HUES6 (cell line): ENCODE data around the gene KIAA0930.

Experiments
- H3K27ac ChIP-seq: 2 replicates; pipeline ENCODE4 v1.7.0; 2013; ENCODE audit warnings: low read depth, mild to moderate bottlenecking, low read length, inconsistent platforms
- H3K27me3 ChIP-seq: 2 replicates; pipeline ENCODE4 v1.6.1; 2013; ENCODE audit warnings: low read length; ENCODE audit not compliant: control insufficient read depth, insufficient read depth
- H3K36me3 ChIP-seq: 2 replicates; pipeline ENCODE4 v1.6.1; 2013; ENCODE audit warnings: low read length; ENCODE audit not compliant: control insufficient read depth, insufficient read depth
- H3K4me1 ChIP-seq: 2 replicates; pipeline ENCODE4 v1.6.1; 2013; ENCODE audit warnings: low read length; ENCODE audit not compliant: control insufficient read depth, insufficient read depth
- H3K4me3 ChIP-seq: 2 replicates; pipeline ENCODE4 v1.5.1; 2013; ENCODE audit warnings: low read depth, low read length
- H3K9ac ChIP-seq: one replicate; pipeline ENCODE4 v1.6.1; 2013; ENCODE audit warnings: mild to moderate bottlenecking, low read length
- H3K9me3 ChIP-seq: 2 replicates; pipeline ENCODE4 v1.6.1; 2013; ENCODE audit warnings: low read depth, low read length; ENCODE audit not compliant: control insufficient read depth, insufficient read depth

The KIAA0930 gene

DNA sequence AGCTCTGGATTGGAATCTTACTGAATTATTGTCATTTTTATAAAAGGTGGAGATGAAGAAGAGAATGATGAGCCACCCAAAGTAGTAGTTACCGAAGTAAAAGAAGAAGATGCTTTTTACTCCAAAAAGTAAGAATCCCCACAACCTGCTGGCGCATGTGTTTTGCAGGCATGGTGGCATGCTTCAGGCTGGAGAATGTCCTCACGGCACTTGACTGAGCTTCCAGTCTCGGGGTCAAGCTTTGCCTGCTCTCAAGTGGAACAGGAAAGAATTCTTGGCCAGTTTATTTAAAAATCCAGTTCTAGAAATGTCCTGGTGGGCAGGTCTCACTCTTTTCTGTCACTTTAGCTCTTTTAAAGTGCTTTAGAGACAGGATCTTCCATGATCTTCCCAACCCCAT, 59.5 kb downstream of the KIAA0930 start:
- H3K9me3 ChIP-seq: no peaks in the 10 kb centered on the region
- H3K27me3 ChIP-seq: no peaks in the 10 kb centered on the region
- no peak overlapping the region for H3K4me3 ChIP-seq
- no peak overlapping the region for H3K27ac ChIP-seq
- H3K9ac ChIP-seq: no peak overlapping the region
- H3K4me1 ChIP-seq: peaks cover 15% of the 10 kb centered on the region; the same call in 1 of the 2 replicates
- peaks cover 83% of the 10 kb centered on the region for H3K36me3 ChIP-seq

DNA sequence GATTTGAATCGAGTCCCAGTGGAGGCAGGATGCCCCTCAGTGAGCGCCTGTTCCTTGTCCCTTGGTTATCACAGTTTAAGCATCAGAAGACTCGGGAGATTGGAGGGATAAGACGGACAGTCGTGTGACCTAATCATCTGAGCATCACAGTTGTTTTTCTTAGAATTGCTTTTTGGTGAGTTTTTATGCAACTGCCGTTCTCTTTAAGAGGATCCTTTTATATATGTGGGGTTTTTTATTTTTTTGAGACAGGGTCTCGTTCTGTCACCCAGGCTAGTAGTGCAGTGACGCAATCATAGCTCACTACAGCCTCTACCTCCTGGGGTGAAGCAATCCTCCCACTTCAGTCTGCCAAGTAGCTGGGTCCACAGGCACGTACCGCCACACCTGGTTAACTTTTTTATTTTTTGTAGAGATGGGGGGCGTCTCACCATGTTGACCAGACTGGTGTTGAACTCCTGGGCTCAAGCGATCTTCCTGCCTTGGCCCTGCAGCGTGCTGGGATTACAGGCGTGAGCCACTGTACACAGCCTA, 60.5 kb downstream of the KIAA0930 start:
- Histone ChIP-seq H3K4me1 (peaks cover 17% of the 10 kb centered on the region; the same call in 1 of the 2 replicates), H3K27me3 (no peaks in the 10 kb centered on the region), H3K27ac (0 out of 2 replicates have a peak overlapping the region, but pooled peaks have one; percentile 30), H3K36me3 (peaks cover 83% of the 10 kb centered on the region), H3K4me3 (no peak overlapping the region), H3K9ac (no peak overlapping the region), H3K9me3 (no peaks in the 10 kb centered on the region)

DNA sequence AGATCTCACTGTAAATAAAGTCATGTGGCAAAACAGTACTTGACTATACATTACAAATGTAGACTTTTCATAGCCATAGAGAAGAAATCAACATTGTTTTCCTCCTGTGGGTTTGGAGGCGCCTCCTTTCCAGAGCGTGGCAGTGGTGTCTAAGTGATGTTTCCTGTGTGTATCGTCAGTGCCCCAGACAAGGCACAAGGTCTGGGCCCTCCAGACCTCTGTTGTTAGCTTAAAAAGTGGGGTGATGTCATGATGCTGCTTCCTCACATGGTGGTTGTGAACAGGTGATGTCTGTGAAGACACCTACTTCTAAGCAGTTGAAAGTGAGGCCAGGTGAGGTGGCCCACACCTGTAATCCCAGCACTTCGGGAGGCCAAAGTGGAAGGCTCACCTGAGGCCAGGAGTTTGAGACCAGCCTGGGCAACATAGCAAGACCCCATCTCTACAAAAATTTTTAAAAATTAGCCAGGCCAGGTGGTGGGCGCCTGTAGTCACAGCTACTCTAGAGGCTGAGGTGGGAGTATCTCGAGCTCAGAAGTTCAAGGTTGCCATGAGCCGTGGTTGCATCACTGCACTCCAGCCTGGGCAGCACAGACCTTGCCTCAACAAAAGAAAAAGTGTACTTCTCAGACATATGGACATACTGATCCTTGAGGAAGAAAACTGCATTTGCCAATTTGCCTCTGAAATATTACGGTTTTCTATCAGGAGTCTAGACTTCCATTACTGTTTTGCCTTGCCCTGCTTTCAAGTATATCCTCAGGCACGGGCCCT, 61.2 kb downstream of the KIAA0930 start:
- Histone ChIP-seq H3K27me3 (no peaks in the 10 kb centered on the region), H3K36me3 (peaks cover 82% of the 10 kb centered on the region)

DNA sequence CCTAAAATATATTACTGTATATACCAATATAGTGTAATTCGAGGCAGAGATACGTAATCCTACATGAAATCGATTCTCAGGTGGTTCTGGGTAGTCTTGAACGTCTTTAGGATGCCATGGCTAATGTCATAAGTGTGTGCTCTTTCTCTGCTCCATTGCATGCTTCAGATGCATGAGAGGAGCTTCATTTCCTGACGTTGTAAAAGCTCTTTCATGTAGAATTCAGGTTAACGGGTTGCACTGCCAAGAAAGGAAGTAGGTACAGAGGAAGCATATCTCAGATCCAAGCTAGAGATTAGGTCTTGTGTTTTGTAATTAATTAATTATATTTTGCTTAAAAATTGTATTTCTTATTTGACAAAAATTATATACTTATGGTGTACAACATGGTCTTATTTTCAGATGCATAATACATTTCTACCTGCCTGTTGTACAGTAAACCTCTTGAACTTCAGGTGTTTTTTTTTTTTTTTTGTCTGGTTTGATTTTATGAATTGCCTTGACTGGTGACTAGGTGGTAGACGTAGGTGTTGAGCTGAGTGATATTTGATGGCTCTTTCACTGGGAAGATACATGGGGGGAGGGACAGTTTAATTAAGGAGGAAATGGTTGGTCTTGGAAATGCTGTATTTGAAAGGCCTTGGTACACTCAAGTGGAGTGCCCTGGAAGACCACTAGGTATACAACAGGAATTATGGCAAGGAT, 67.7 kb downstream of the KIAA0930 start:
- Histone ChIP-seq H3K9ac (no peak overlapping the region), H3K27ac (no peak overlapping the region), H3K4me1 (peaks cover 2% of the 10 kb centered on the region; the same call in 1 of the 2 replicates), H3K9me3 (no peaks in the 10 kb centered on the region), H3K4me3 (no peak overlapping the region), H3K36me3 (peaks cover 95% of the 10 kb centered on the region), H3K27me3 (no peaks in the 10 kb centered on the region)

More for the DNA sequence above, 61.2 kb downstream of the KIAA0930 start:
- H3K27ac ChIP-seq: 0 out of 2 replicates have a peak overlapping the region, but pooled peaks have one; percentile 30
- no peak overlapping the region for H3K4me3 ChIP-seq
- H3K9ac ChIP-seq: no peak overlapping the region
- H3K9me3 ChIP-seq: no peaks in the 10 kb centered on the region
- H3K4me1 ChIP-seq: peaks cover 17% of the 10 kb centered on the region; the same call in 1 of the 2 replicates

DNA sequence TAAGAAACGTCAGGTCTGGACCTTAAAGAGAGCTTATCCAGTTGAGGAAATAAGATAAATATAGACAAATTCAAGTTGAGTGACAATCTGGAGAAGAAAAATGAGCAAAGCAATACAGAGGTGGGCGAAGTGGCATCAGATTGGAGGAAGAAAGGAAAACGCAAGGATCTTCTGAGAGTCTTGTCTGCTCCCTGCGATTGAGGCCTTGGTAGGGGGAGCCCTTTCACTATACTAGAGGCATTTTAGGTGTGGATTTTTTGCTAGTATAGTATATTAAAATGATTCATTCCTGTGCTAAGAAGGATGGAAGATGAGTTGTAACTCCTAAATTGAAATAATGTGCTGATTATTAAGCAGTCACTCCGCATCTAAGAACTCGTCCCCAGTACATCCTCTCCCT, 68.9 kb downstream of the KIAA0930 start:
- Histone ChIP-seq H3K4me3 (no peak overlapping the region), H3K27me3 (no peaks in the 10 kb centered on the region), H3K36me3 (peaks cover 96% of the 10 kb centered on the region), H3K4me1 (peaks cover 2% of the 10 kb centered on the region; the same call in 1 of the 2 replicates), H3K9me3 (no peaks in the 10 kb centered on the region), H3K9ac (no peak overlapping the region), H3K27ac (no peak overlapping the region)

DNA sequence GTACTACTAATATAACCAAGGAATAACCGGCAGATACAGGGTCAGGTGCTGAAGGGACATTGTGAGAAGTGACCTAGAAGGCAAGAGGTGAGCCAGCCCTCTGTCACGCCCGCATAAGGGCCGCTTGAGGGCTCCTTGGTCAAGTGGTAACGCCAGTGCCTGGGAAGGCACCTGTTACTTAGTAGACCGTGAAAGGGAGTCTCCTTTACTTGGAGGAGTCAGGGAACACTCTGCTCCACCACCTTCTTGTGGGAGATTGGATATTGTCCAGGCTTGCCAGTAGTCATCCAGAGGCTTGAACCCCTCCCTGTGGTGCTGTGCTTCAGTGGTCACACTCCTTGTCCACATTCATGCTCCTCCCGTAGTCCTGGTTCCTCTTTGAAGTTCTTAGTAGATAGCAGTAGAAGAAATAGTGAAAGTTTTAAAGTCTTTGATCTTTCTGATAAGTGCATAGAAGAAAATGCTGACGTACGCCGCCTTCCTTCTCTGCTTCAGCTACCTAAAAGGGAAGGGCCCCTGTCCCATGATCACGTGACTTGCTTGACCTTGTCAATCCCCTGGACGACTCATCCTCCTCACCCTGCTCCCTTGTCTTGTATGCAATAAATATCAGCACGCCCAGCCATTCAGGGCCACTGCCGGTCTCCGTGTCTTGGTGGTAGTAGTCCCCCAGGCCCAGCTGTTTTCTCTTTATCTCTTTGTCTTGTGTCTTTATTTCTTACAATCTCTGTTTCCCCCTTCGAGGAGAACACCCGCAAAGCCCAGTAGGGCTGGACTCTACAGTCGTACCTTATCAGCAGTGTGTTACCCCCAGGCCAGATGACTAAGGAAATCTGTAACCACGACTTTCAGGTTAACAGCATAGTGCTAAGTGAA, 70.9 kb downstream of the KIAA0930 start:
- no peak overlapping the region for H3K9ac ChIP-seq
- no peaks in the 10 kb centered on the region for H3K27me3 ChIP-seq
- H3K9me3 ChIP-seq: no peaks in the 10 kb centered on the region
- H3K4me3 ChIP-seq: no peak overlapping the region
- H3K4me1 ChIP-seq: no peaks in the 10 kb centered on the region; the same call in 1 of the 2 replicates
- peaks cover 86% of the 10 kb centered on the region for H3K36me3 ChIP-seq
- no peak overlapping the region for H3K27ac ChIP-seq

DNA sequence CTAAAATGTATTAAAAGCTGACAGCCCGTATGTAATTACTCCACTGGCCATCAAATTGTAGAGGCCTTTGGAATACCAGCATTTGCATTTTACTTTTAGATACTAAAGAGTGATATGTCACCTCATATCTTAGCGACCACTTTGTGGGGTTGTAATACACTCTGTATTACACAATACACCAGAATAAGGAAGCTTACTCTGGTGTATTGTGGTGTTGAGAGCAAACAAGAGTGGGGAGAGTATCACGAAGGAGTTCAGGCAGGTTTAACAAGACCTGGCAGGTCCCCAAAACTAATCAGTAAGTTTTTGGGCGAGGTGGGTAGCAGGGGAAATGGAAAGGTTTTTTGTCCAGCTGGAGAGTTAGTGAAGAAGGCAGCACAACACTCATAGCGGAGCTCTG, 73.8 kb downstream of the KIAA0930 start:
- Histone ChIP-seq H3K36me3 (peaks cover 57% of the 10 kb centered on the region), H3K27ac (no peak overlapping the region), H3K9ac (no peak overlapping the region), H3K4me1 (peaks cover 1% of the 10 kb centered on the region), H3K4me3 (no peak overlapping the region), H3K27me3 (no peaks in the 10 kb centered on the region), H3K9me3 (no peaks in the 10 kb centered on the region)

DNA sequence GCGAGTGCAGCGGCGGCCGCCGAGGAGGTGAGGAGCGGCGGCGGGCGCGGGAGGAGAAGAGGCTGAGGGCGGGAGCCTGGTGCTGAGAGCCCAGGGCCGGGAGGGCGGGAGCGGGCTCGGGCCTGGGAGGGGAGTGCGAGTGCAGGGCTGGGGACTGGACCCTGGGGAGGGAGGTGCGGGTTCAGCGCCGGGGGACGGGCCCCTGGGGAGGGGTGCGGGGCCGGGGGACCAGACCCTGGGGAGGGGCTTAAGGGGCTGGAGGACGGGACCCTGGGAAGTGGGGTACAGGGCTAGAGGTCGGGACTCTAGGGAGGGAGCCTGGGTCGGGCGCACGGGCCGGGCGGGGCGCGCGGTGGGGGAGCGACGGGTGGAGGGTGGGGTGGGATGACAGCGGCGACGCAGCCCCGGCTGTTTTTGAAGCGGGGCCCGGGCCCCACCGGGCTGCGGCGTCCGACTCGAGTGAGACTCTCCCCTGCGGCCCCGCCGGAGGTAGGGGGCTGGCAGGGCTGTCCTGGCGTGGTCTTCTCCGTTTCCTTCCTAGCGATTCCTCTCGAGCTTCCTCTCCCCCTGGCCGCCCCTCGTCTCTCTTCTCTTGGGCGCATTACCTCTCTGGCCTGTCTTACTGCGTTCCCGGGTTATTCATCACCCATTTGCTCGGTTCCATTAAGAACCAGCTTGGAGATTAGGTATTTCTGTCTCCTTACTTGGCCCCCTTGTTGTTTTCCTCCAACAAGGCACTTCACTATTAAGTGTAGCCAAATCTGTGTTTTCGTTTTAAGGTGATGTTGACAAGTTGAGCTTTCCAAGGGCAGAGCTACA, 76.2 kb downstream of the KIAA0930 start:
- Histone ChIP-seq H3K4me1 (peaks cover 23% of the 10 kb centered on the region), H3K9ac (peak overlapping the region; percentile 95), H3K27ac (peak overlapping the region; percentile 93; the same call in 1 of the 2 replicates), H3K9me3 (no peaks in the 10 kb centered on the region), H3K4me3 (peak overlapping the region; percentile 89), H3K27me3 (no peaks in the 10 kb centered on the region), H3K36me3 (peaks cover 38% of the 10 kb centered on the region)

DNA sequence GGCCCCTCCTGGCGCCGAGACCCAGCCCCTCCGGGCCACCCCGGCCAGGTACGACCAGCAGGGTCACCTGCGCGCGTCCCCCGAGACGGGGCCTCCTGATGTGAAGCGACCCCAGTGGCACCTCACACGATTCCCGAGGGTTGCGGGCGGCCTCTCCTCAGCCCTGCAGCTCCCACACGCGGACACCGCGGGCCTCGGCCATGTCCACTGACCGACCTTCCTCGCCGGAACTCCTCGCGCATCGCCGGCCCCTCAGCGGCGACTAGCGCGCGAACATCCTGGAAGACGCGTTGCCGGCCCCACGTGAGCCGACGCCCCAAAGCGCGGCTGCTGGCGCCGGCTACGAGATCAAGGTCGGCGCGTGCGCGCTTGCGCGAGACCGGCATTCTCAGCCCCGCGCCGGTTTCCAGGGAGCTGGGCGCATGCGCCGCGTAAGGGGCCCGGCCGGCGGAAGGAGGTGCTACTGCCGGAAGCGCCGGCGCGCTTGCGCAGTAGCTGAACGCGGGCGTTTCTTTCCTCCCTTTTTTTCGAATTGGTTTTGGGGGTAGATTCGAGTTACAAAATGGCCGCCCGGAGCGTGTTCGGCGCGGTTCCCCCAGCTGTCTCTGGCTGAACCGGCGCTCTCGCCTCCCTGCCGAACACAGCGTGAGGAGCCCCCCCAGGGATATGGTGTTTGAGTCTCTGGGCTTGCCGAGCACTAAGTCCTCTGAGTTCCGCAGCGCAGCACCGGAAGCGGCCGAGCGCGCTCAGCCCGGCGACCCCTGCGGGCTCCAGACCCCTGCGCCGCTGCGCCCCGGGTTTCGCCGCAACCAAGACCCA, 77.0 kb downstream of the KIAA0930 start, which contains the start of gene NUP50:
NUP50 (plus strand) TSS at position 475 of the 819 bp plus-strand sequence. CDS start 4,253 bp downstream, outside the sequence.
- Histone ChIP-seq H3K4me1 (peaks cover 30% of the 10 kb centered on the region), H3K27me3 (no peaks in the 10 kb centered on the region), H3K36me3 (peaks cover 31% of the 10 kb centered on the region), H3K4me3 (peak within 1 kb of the TSS; percentile 89), H3K9me3 (no peaks in the 10 kb centered on the region), H3K27ac (peak within 1 kb of the TSS; percentile 93), H3K9ac (peak within 1 kb of the TSS; percentile 95)
